WTC11 (cell line): ENCODE measurements around the gene SMCO1. TPM values are rescaled to one million over a fixed set of nuclear protein-coding genes. Genes with fewer than 3 reads are reported as not detected.

ENCODE experiments used
- ATAC-seq: fragments of 200-7000 bp; cut with Tn5 transposase; 2 replicates; pipeline ENCODE4 v1.10.0; 2021; ENCODE audit warnings: mild to moderate bottlenecking, moderate library complexity
- CTCF ChIA-PET: fragments of 300-600 bp; sonication (Branson Sonifier 250); formaldehyde crosslinking; loops from one replicate; lab custom pipeline; 2021; ENCODE audit warnings: antibody characterized with exemption; lab: Charles Lee
- POLR2A ChIA-PET: fragments of 350-600 bp; sonication (Branson Sonifier 250); formaldehyde crosslinking; loops from one replicate; lab custom pipeline; 2021; ENCODE audit warnings: antibody characterized with exemption; lab: Charles Lee
- DNase-seq: peaks from one replicate; pipeline ENCODE4 v3.0.0; 2021; ENCODE audit warnings: low spot score
- H3K27ac Mint-ChIP-seq: 2 replicates; pipeline ENCODE4 v1.8.0; 2021; ENCODE audit warnings: mixed read lengths
- H3K27me3 Mint-ChIP-seq: 2 replicates; pipeline ENCODE4 v1.8.0; 2021; ENCODE audit warnings: low read depth, mild to moderate bottlenecking, moderate library complexity, mixed read lengths
- H3K36me3 Mint-ChIP-seq: 2 replicates; pipeline ENCODE4 v1.8.0; 2021; ENCODE audit warnings: mixed read lengths
- H3K4me1 Mint-ChIP-seq: 2 replicates; pipeline ENCODE4 v1.8.0; 2022; ENCODE audit warnings: mixed read lengths
- H3K4me3 Mint-ChIP-seq: 2 replicates; pipeline ENCODE4 v1.8.0; 2021; ENCODE audit warnings: mild to moderate bottlenecking, moderate library complexity, mixed read lengths
- H3K9me3 Mint-ChIP-seq: 2 replicates; pipeline ENCODE4 v1.8.0; 2021; ENCODE audit warnings: mixed read lengths
- ARID4B ChIP-seq: sonication (generic); formaldehyde crosslinking; IDR thresholded peaks from 2 replicates; pipeline ENCODE4 v1.8.0; 2023; ENCODE audit warnings: missing genetic modification reagents, mild to moderate bottlenecking, borderline replicate concordance
- ATF6 ChIP-seq: sonication (generic); formaldehyde crosslinking; IDR thresholded peaks from 2 replicates; pipeline ENCODE4 v1.8.1; 2023; ENCODE audit warnings: mild to moderate bottlenecking, missing genetic modification reagents
- CREM ChIP-seq: sonication (generic); formaldehyde crosslinking; IDR thresholded peaks from 2 replicates; pipeline ENCODE4 v1.8.1; 2022; ENCODE audit warnings: mild to moderate bottlenecking, missing genetic modification reagents, moderate library complexity
- ERG ChIP-seq: fragments of 250-450 bp; sonication (Bioruptor Pico); IDR thresholded peaks from 2 replicates; pipeline ENCODE4 v1.8.0; 2021; ENCODE audit warnings: mild to moderate bottlenecking
- ETV6 ChIP-seq: sonication (generic); formaldehyde crosslinking; IDR thresholded peaks from 2 replicates; pipeline ENCODE4 v1.8.1; 2022; ENCODE audit warnings: mild to moderate bottlenecking, missing genetic modification reagents
- FOXK1 ChIP-seq: sonication (generic); formaldehyde crosslinking; IDR thresholded peaks from 2 replicates; pipeline ENCODE4 v1.8.0; 2022; ENCODE audit warnings: mild to moderate bottlenecking, moderate library complexity, missing genetic modification reagents
- IRF1 ChIP-seq: sonication (generic); formaldehyde crosslinking; IDR thresholded peaks from 2 replicates; pipeline ENCODE4 v1.8.0; 2023; ENCODE audit warnings: missing genetic modification reagents
- NR1H2 ChIP-seq: sonication (generic); formaldehyde crosslinking; IDR thresholded peaks from 2 replicates; pipeline ENCODE4 v1.9.0; 2021; ENCODE audit warnings: mild to moderate bottlenecking, moderate library complexity, missing genetic modification reagents
- NR2C2 ChIP-seq: sonication (generic); formaldehyde crosslinking; IDR thresholded peaks from 2 replicates; pipeline ENCODE4 v1.8.0; 2022; ENCODE audit warnings: mild to moderate bottlenecking, missing genetic modification reagents
- RORB ChIP-seq: fragments of 250-450 bp; sonication (Bioruptor Pico); IDR thresholded peaks from 2 replicates; pipeline ENCODE4 v1.9.0; 2021; ENCODE audit warnings: mild to moderate bottlenecking
- SMAD3 ChIP-seq: sonication (generic); formaldehyde crosslinking; IDR thresholded peaks from 2 replicates; pipeline ENCODE4 v1.8.0; 2022; ENCODE audit warnings: missing genetic modification reagents, mild to moderate bottlenecking, borderline replicate concordance
- STAT6 ChIP-seq: sonication (generic); formaldehyde crosslinking; conservative IDR thresholded peaks from 2 replicates; pipeline ENCODE4 v1.8.1; 2023; ENCODE audit warnings: mild to moderate bottlenecking, low read depth, missing genetic modification reagents, moderate library complexity
- TEAD1 ChIP-seq: sonication (generic); formaldehyde crosslinking; IDR thresholded peaks from 2 replicates; pipeline ENCODE4 v1.8.0; 2022; ENCODE audit warnings: mild to moderate bottlenecking, missing genetic modification reagents
- TEAD4 ChIP-seq: sonication (generic); formaldehyde crosslinking; IDR thresholded peaks from 2 replicates; pipeline ENCODE4 v1.8.0; 2022; ENCODE audit warnings: mild to moderate bottlenecking, missing genetic modification reagents
- ZNF219 ChIP-seq: sonication (generic); formaldehyde crosslinking; IDR thresholded peaks from 2 replicates; pipeline ENCODE4 v1.8.0; 2023; ENCODE audit warnings: missing genetic modification reagents, mild to moderate bottlenecking, borderline replicate concordance
- ZNF423 ChIP-seq: fragments of 250-450 bp; sonication (Bioruptor Pico); IDR thresholded peaks from 2 replicates; pipeline ENCODE4 v2.1.2; 2022; ENCODE audit warnings: mild to moderate bottlenecking, moderate library complexity
- ZNF671 ChIP-seq: fragments of 250-450 bp; sonication (Bioruptor Pico); IDR thresholded peaks from 2 replicates; pipeline ENCODE4 v1.8.0; 2021; ENCODE audit warnings: mild to moderate bottlenecking
- total RNA-seq: library from RNA; stranded (reverse); gene quantifications from 3 replicates; pipeline ENCODE4 v1.2.3, GENCODE V29; 2021
- TF ChIP-seq, protein P1 (sequence below): fragments of 250-450 bp; sonication (Bioruptor Pico); IDR thresholded peaks from 2 replicates; pipeline ENCODE4 v2.1.2; 2022; ENCODE audit warnings: mild to moderate bottlenecking, moderate library complexity
- TF ChIP-seq, protein P2 (sequence below): sonication (generic); formaldehyde crosslinking; IDR thresholded peaks from 2 replicates; pipeline ENCODE4 v1.8.1; 2023; ENCODE audit warnings: mild to moderate bottlenecking, missing genetic modification reagents, moderate library complexity
- TF ChIP-seq, protein P3 (sequence below): sonication (generic); formaldehyde crosslinking; IDR thresholded peaks from 2 replicates; pipeline ENCODE4 v1.8.0; 2022; ENCODE audit warnings: mild to moderate bottlenecking, missing genetic modification reagents

Gene SMCO1
- total RNA-seq, 1 experiment from 2014 or later = not detected

DNA sequence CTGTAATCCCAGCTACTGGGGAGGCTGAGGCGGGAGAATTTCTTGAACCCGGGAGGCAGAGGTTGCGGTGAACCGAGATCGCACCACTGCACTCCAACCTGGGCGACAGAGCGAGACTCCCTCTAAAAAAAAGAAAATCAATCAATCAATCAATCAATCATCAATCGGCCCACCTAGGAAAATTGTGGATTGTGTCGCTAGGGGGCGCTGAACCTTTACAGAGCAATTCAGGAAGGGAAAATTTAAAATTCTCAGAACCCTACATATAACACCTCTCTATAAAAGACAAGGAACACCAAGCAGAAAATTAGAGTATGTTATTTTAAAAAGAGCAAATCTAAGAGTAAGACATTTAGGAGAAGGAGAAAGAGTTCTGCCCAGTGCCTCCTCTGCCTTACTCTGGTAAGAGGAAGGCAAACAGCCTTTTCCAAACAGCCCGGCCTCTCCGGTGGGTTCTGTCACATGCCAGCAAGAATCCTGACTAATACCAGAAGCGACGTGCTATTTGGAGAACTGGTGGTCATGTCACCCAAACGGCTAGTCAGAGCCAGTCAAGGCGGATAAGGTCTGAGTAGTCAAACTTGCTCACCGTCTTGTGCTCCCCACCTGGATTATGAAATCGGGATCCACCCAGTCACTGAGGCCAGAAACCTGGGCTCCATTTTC, 22.3 kb upstream of the SMCO1 start (continued):
- TF ChIP-seq STAT6 = no peak

DNA sequence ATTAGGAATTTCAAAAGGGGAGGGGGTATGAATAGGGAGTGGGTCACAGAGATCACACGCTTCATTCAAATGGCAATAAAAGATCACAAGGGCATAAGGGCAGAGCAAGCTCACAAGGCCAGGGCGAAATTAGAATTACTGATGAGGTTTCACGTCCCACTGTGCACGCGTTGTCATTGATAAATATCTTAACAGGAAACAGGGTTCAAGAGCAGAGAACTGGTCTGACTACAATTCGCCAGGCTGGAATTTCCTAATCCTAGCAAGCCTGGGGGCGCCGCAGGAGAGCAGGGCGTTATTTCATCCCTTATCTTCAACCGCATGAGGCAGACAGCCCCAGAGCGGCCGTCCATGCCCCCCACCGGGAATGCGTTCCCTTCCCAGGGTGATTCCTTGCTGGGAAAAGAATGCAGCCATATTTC, 18.1 kb upstream of the SMCO1 start:
- no peak overlapping the region; the same call in 1 of the 2 replicates for H3K4me3 Mint-ChIP-seq
- TF ChIP-seq NR2C2 = no peak
- TF ChIP-seq, protein P1, sequence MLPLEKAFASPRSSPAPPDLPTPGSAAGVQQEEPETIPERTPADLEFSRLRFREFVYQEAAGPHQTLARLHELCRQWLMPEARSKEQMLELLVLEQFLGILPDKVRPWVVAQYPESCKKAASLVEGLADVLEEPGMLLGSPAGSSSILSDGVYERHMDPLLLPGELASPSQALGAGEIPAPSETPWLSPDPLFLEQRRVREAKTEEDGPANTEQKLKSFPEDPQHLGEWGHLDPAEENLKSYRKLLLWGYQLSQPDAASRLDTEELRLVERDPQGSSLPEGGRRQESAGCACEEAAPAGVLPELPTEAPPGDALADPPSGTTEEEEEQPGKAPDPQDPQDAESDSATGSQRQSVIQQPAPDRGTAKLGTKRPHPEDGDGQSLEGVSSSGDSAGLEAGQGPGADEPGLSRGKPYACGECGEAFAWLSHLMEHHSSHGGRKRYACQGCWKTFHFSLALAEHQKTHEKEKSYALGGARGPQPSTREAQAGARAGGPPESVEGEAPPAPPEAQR (CRISPR knock-in tag) = no peak
- TF ChIP-seq ATF6 = no peak
- no peak for TF ChIP-seq CREM
- TF ChIP-seq TEAD1 = peak; percentile 80; the same call in 1 of the 2 replicates
- TF ChIP-seq ZNF423 (CRISPR knock-in tag) = peak; percentile 96
- TF ChIP-seq, protein P2, sequence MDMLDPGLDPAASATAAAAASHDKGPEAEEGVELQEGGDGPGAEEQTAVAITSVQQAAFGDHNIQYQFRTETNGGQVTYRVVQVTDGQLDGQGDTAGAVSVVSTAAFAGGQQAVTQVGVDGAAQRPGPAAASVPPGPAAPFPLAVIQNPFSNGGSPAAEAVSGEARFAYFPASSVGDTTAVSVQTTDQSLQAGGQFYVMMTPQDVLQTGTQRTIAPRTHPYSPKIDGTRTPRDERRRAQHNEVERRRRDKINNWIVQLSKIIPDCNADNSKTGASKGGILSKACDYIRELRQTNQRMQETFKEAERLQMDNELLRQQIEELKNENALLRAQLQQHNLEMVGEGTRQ = peak; percentile 59
- TF ChIP-seq IRF1 = no peak
- TF ChIP-seq, protein P3, sequence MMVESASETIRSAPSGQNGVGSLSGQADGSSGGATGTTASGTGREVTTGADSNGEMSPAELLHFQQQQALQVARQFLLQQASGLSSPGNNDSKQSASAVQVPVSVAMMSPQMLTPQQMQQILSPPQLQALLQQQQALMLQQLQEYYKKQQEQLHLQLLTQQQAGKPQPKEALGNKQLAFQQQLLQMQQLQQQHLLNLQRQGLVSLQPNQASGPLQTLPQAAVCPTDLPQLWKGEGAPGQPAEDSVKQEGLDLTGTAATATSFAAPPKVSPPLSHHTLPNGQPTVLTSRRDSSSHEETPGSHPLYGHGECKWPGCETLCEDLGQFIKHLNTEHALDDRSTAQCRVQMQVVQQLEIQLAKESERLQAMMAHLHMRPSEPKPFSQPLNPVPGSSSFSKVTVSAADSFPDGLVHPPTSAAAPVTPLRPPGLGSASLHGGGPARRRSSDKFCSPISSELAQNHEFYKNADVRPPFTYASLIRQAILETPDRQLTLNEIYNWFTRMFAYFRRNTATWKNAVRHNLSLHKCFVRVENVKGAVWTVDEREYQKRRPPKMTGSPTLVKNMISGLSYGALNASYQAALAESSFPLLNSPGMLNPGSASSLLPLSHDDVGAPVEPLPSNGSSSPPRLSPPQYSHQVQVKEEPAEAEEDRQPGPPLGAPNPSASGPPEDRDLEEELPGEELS (CRISPR knock-in tag) = peak; percentile 61; the same call in 1 of the 2 replicates
- peak; percentile 69; the same call in 1 of the 2 replicates for TF ChIP-seq ETV6 (CRISPR knock-in tag)
- TF ChIP-seq NR1H2 (CRISPR knock-in tag) = no peak
- TF ChIP-seq RORB (CRISPR knock-in tag) = no peak
- no peak for TF ChIP-seq ERG (CRISPR knock-in tag)
- no peak; the same call in 1 of the 2 replicates for TF ChIP-seq TEAD4 (CRISPR knock-in tag)
- 0 out of 2 replicates have a peak, but pooled peaks have one; percentile 36 for TF ChIP-seq SMAD3 (CRISPR knock-in tag)
- TF ChIP-seq ZNF671 (CRISPR knock-in tag) = no peak
- TF ChIP-seq ARID4B (CRISPR knock-in tag) = no peak
- TF ChIP-seq FOXK1 = 0 out of 2 replicates have a peak, but pooled peaks have one; percentile 35
- no peak for TF ChIP-seq ZNF219 (CRISPR knock-in tag)

More for the DNA sequence above, 18.1 kb upstream of the SMCO1 start:
- ATAC-seq = peak; percentile 46
- peak overlapping the region; percentile 83 for H3K27ac Mint-ChIP-seq
- peaks cover 13% of the 10 kb centered on the region for H3K4me1 Mint-ChIP-seq
- ChIA-PET CTCF (interaction anchor here (4.6 kb wide), 1 partner anchor 10 kb away, joined by 27 read pairs; no protein-coding TSS in a partner anchor), POLR2A (no interaction called here)
- peaks cover 17% of the 10 kb centered on the region for H3K36me3 Mint-ChIP-seq
- peaks cover 34% of the 10 kb centered on the region for H3K9me3 Mint-ChIP-seq
- H3K27me3 Mint-ChIP-seq = peaks cover 13% of the 10 kb centered on the region
- DNase-seq = peak; percentile 80
